Smooth muscle cell (in vitro differentiated cells): ENCODE data around the gene TMEM43. TPM values are rescaled to one million over a fixed set of nuclear protein-coding genes. Genes with fewer than 3 reads are reported as not detected.

Source experiments
- DNase-seq: peaks from one replicate; lab custom pipeline; 2025; ENCODE audit not compliant: unreplicated experiment; lab: John Stamatoyannopoulos, UW
- H2AFZ ChIP-seq: fragments of 200-600 bp; sonication (generic); 2 replicates; pipeline ENCODE4 v1.6.0; 2016; ENCODE audit warnings: antibody characterized with exemption, low read depth, mild to moderate bottlenecking
- H3F3A ChIP-seq: fragments of 200-600 bp; sonication (generic); 2 replicates; pipeline ENCODE4 v1.6.0; 2017; ENCODE audit warnings: antibody characterized with exemption, low read depth
- H3K27ac ChIP-seq: fragments of 200-600 bp; sonication (generic); 2 replicates; pipeline ENCODE4 v1.5.1; 2016; ENCODE audit warnings: low read depth, mild to moderate bottlenecking
- H3K27me3 ChIP-seq: fragments of 200-600 bp; sonication (generic); 2 replicates; pipeline ENCODE4 v1.6.1; 2016; ENCODE audit warnings: low read depth, mild to moderate bottlenecking
- H3K36me3 ChIP-seq: fragments of 200-600 bp; sonication (generic); 2 replicates; pipeline ENCODE4 v1.5.1; 2016; ENCODE audit warnings: low read depth
- H3K4me1 ChIP-seq: fragments of 200-600 bp; sonication (generic); 2 replicates; pipeline ENCODE4 v1.5.1; 2016; ENCODE audit warnings: low read depth
- H3K4me2 ChIP-seq: fragments of 200-600 bp; sonication (generic); 2 replicates; pipeline ENCODE4 v1.6.0; 2016; ENCODE audit warnings: mild to moderate bottlenecking
- H3K4me3 ChIP-seq: fragments of 200-600 bp; sonication (generic); 2 replicates; pipeline ENCODE4 v1.5.1; 2016; ENCODE audit warnings: mild to moderate bottlenecking
- H3K79me2 ChIP-seq: fragments of 200-600 bp; sonication (generic); 2 replicates; pipeline ENCODE4 v1.6.0; 2016; ENCODE audit warnings: low read depth, mild to moderate bottlenecking
- H3K9ac ChIP-seq: fragments of 200-600 bp; sonication (generic); 2 replicates; pipeline ENCODE4 v1.6.0; 2016; ENCODE audit warnings: low read depth
- H3K9me3 ChIP-seq: fragments of 200-600 bp; sonication (generic); replicated peaks from 2 replicates; pipeline ENCODE4 v1.5.1; 2016; ENCODE audit warnings: low read depth
- H4K20me1 ChIP-seq: fragments of 200-600 bp; sonication (generic); 2 replicates; pipeline ENCODE4 v1.6.0; 2016; ENCODE audit warnings: low read depth
- WGBS: methylation state at CpG from one replicate; pipeline ENCODE4 v1.1.7; 2016; ENCODE audit warnings: low lambda C conversion rate; 5-methylcytosine and 5-hydroxymethylcytosine counted together
- polyA plus RNA-seq: library from polyadenylated mRNA; unstranded; fragments of >200 nt; fragmentation: Nextera tagmentation; extraction: Ambion mirVana; gene quantifications from 2 replicates; pipeline ENCODE4 v1.2.1, GENCODE V29; 2016
- total RNA-seq: library from RNA; depleted of rRNA; stranded (reverse); fragments of >200 nt; gene quantifications from 2 replicates; pipeline ENCODE4 v1.2.3, GENCODE V29; 2014
- TF ChIP-seq, protein P1 (sequence below): fragments of 200-600 bp; sonication (generic); IDR thresholded peaks from 2 replicates; pipeline ENCODE4 v1.5.1; 2017; ENCODE audit warnings: borderline replicate concordance, mild to moderate bottlenecking, antibody characterized with exemption; ENCODE audit not compliant: insufficient read depth, poor library complexity, severe bottlenecking

Gene TMEM43
- total and polyA plus RNA-seq, 2 experiments from 2014 or later: 60.1 to 81.1 TPM

DNA sequence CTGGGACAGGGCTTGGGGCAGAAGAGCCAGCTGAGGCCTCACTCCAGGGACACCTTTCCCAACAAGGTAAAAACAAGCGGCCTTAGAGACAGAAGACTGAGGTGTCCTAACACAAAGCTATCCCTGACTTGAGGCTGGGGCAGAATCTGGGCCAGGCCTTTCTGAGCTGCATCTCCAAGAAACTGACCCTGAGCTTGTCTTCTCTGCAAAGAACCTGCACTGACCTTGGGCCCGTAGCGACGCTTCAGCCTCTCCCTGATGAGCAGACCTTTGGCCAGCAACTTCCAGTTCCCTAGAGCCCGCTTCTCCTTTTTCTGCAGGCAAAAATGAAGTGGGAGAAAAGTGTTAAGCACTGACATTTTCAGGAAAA is 22.2 kb downstream of the TMEM43 start:
- no peak for DNase-seq
- H4K20me1 ChIP-seq: no peaks in the 10 kb centered on the region
- H3K79me2 ChIP-seq: no peaks in the 10 kb centered on the region
- no peak overlapping the region for H3K4me2 ChIP-seq
- no peaks in the 10 kb centered on the region for H3K36me3 ChIP-seq
- peaks cover 11% of the 10 kb centered on the region for H3K4me1 ChIP-seq
- TF ChIP-seq, protein P1, sequence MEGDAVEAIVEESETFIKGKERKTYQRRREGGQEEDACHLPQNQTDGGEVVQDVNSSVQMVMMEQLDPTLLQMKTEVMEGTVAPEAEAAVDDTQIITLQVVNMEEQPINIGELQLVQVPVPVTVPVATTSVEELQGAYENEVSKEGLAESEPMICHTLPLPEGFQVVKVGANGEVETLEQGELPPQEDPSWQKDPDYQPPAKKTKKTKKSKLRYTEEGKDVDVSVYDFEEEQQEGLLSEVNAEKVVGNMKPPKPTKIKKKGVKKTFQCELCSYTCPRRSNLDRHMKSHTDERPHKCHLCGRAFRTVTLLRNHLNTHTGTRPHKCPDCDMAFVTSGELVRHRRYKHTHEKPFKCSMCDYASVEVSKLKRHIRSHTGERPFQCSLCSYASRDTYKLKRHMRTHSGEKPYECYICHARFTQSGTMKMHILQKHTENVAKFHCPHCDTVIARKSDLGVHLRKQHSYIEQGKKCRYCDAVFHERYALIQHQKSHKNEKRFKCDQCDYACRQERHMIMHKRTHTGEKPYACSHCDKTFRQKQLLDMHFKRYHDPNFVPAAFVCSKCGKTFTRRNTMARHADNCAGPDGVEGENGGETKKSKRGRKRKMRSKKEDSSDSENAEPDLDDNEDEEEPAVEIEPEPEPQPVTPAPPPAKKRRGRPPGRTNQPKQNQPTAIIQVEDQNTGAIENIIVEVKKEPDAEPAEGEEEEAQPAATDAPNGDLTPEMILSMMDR: no peak
- WGBS: 96% methylated on average over 5 of the region's 5 CpGs
- no peak overlapping the region for H2AFZ ChIP-seq
- no peak overlapping the region for H3K4me3 ChIP-seq
- no peak overlapping the region for H3K27ac ChIP-seq
- H3K9ac ChIP-seq: no peak overlapping the region
- H3K9me3 ChIP-seq: no peaks in the 10 kb centered on the region
- H3F3A ChIP-seq: peaks cover 21% of the 10 kb centered on the region
- no peaks in the 10 kb centered on the region for H3K27me3 ChIP-seq

DNA sequence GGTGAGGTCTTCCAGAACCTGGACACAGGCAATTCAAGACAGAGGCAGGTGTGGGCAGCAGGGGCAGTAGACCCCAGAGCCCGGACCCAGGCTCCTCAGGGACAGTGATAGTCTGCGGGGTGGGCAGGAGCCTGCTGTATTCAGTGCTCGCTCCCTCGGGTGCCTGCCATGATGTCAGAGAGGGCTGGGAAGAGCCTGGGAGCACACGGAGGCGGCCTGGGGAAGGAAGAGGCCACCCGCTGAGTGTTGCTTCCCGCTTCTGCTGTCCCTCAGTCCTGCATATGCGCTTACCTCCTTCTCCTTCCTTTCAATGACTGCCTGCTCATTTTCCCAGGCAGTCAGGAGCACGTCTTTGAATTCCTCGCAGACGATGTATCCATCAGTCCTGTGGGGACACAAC is 22.8 kb downstream of the TMEM43 start:
- Histone ChIP-seq H3K79me2 (no peaks in the 10 kb centered on the region), H4K20me1 (no peaks in the 10 kb centered on the region), H3K4me2 (no peak overlapping the region), H3K27ac (no peak overlapping the region), H2AFZ (no peak overlapping the region), H3K4me1 (peaks cover 11% of the 10 kb centered on the region), H3K9ac (no peak overlapping the region), H3K4me3 (no peak overlapping the region), H3F3A (peaks cover 16% of the 10 kb centered on the region), H3K9me3 (no peaks in the 10 kb centered on the region), H3K36me3 (no peaks in the 10 kb centered on the region), H3K27me3 (no peaks in the 10 kb centered on the region)
- DNase-seq: no peak
- WGBS: 93% methylated on average over 12 of the region's 12 CpGs
- TF ChIP-seq, protein P1: no peak

DNA sequence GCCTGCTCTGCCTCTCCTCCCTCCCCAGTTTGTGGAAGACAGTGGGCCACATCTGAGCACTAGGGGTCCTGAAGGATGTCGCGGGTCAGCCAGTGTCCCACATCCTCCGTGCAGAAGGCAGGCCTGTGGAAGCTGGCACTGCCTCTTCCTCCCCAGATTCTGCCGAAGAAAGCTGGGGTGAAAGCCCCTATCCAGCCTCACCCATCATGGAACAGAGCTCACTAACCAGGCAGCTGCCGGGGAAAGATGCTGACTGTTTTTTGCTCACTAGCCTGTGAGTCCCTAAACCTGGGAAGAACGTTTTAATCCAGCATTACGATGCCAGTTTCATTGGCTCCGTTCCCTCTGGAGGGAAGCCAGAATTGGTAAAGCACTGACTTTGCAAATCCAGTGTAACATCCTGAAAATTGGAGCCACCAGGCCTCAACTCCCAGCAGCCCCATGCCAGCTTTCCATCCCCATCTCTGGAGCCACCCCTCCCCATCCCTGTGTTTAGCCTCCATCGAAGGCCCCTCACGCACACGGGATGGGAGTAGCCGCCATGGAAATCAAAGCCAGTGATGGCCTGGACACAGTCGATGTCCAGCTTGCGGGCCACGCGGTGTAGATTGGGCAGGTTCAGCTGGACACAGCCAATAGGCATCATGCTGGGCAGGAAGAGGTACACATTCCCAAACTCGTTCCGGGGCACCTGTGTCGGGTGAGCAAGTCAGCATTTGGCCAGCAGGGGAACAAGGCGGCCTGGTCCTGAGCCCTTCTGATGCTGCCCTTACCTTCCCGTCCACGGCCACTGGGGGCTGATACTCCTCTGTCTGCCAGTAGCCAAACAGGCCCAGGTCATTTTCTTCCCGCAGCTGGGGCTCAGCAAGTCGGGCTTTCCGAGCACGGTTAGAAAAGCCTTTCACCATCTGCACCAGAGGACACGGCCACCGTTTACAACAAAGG is 23.5 kb downstream of the TMEM43 start:
- Histone ChIP-seq H3K27me3 (no peaks in the 10 kb centered on the region), H3K4me2 (no peak overlapping the region), H2AFZ (no peak overlapping the region), H3F3A (peaks cover 10% of the 10 kb centered on the region), H3K4me3 (no peak overlapping the region), H3K79me2 (no peaks in the 10 kb centered on the region), H3K9ac (no peak overlapping the region), H4K20me1 (no peaks in the 10 kb centered on the region), H3K36me3 (no peaks in the 10 kb centered on the region), H3K27ac (no peak overlapping the region), H3K9me3 (no peaks in the 10 kb centered on the region), H3K4me1 (peaks cover 11% of the 10 kb centered on the region)
- DNase-seq: no peak
- WGBS: 85% methylated on average over 28 of the region's 28 CpGs
- TF ChIP-seq, protein P1: no peak
